MCF 10A (cell line): Measurements from ENCODE around the gene CCDC57. TPM values are rescaled to one million over a fixed set of nuclear protein-coding genes. Genes with fewer than 3 reads are reported as not detected.
A peak's percentile ranks its signal among the peaks of the same experiment; 100 is the strongest.

Source experiments
- BruUV-seq: library from RNA; stranded (reverse); fragments of 400-500 nt; replicated peaks from 2 replicates; lab custom pipeline; 2021; lab: Mats Ljungman, UMichigan
- CTCF ChIA-PET: fragments of 300-600 bp; sonication (Branson Sonifier 250); formaldehyde crosslinking; extraction: SDS; loops from one replicate; lab custom pipeline; 2021; ENCODE audit warnings: antibody characterized with exemption, inconsistent platforms; lab: Yijun Ruan, JAX
- POLR2A ChIA-PET: fragments of 300-600, 350-650 bp; sonication (Branson Sonifier 250); formaldehyde crosslinking; extraction: SDS; loops from one replicate; lab custom pipeline; 2020; ENCODE audit warnings: antibody characterized with exemption, inconsistent platforms; lab: Yijun Ruan, JAX
- DNase-seq: peaks from one replicate; pipeline ENCODE4 v3.0.0-alpha.2; 2018; ENCODE audit not compliant: unreplicated experiment
- H3K27ac Mint-ChIP-seq: one replicate; pipeline ENCODE4 v1.8.0; 2022; ENCODE audit warnings: mild to moderate bottlenecking, low read depth, mixed read lengths; ENCODE audit not compliant: unreplicated experiment
- H3K27me3 Mint-ChIP-seq: one replicate; pipeline ENCODE4 v1.8.0; 2022; ENCODE audit warnings: mixed read lengths; ENCODE audit not compliant: insufficient read depth, unreplicated experiment
- H3K36me3 Mint-ChIP-seq: one replicate; pipeline ENCODE4 v1.8.0; 2022; ENCODE audit warnings: mild to moderate bottlenecking, moderate library complexity, mixed read lengths; ENCODE audit not compliant: insufficient read depth, unreplicated experiment
- H3K4me1 Mint-ChIP-seq: one replicate; pipeline ENCODE4 v1.8.0; 2022; ENCODE audit warnings: mixed read lengths; ENCODE audit not compliant: insufficient read depth, unreplicated experiment
- H3K4me3 Mint-ChIP-seq: one replicate; pipeline ENCODE4 v1.8.0; 2022; ENCODE audit warnings: mild to moderate bottlenecking, moderate library complexity, mixed read lengths; ENCODE audit not compliant: unreplicated experiment
- H3K9me3 Mint-ChIP-seq: one replicate; pipeline ENCODE4 v1.8.0; 2022; ENCODE audit warnings: mixed read lengths; ENCODE audit not compliant: unreplicated experiment
- CTCF ChIP-seq: fragments of 200-600 bp; IDR thresholded peaks from one replicate; pipeline ENCODE4 v1.8.0; 2022; ENCODE audit warnings: antibody characterized with exemption, mild to moderate bottlenecking; ENCODE audit not compliant: unreplicated experiment
- intact Hi-C: fragments of 100-400 bp; cut with micrococcal nuclease; formaldehyde crosslinking; loops from 2 replicates; pipeline ENCODE4 v1.14.1; 2022
- total RNA-seq: library from RNA; stranded (reverse); gene quantifications from 2 replicates; pipeline ENCODE4 v1.2.3, GENCODE V29; 2022

CCDC57 gene
- total RNA-seq, 1 experiment from 2014 or later, result 86.8 TPM

GRCh38 chr17:82221341-82221902 is 8.8 kb upstream of the CCDC57 start:
- ChIA-PET POLR2A (interaction anchor here (5.9 kb wide), 1 partner anchor 9 kb away, joined by 40 read pairs; the partner anchor contains the start of gene SLC16A3), CTCF (no interaction called here)
- peaks cover 17% of the 10 kb centered on the region for H3K4me1 Mint-ChIP-seq
- no peaks in the 10 kb centered on the region for H3K27me3 Mint-ChIP-seq
- intact Hi-C loops, result no loop called here
- TF ChIP-seq CTCF, result no peak
- H3K27ac Mint-ChIP-seq, result no peak overlapping the region
- DNase-seq, result no peak
- H3K4me3 Mint-ChIP-seq, result no peak overlapping the region
- no TSS peak for BruUV-seq
- H3K36me3 Mint-ChIP-seq, result no peaks in the 10 kb centered on the region
- H3K9me3 Mint-ChIP-seq, result no peaks in the 10 kb centered on the region

GRCh38 chr17:82219753-82220709 is 7.4 kb upstream of the CCDC57 start:
- peaks cover 24% of the 10 kb centered on the region for H3K4me1 Mint-ChIP-seq
- no TSS peak for BruUV-seq

GRCh38 chr17:82219083-82219482 is 6.4 kb upstream of the CCDC57 start:
- no peaks in the 10 kb centered on the region for H3K9me3 Mint-ChIP-seq
- no peak for TF ChIP-seq CTCF
- DNase-seq, result no peak
- H3K27ac Mint-ChIP-seq, result peak overlapping the region; percentile 90
- H3K36me3 Mint-ChIP-seq, result no peaks in the 10 kb centered on the region
- H3K4me3 Mint-ChIP-seq, result no peak overlapping the region
- peaks cover 29% of the 10 kb centered on the region for H3K4me1 Mint-ChIP-seq
- POLR2A ChIA-PET, result interaction anchor here (2.3 to 5.9 kb wide), 2 partner anchors 11 to 13 kb away, joined by 6 to 40 read pairs; partner anchors contain the start of gene SLC16A3
- no TSS peak for BruUV-seq
- no peaks in the 10 kb centered on the region for H3K27me3 Mint-ChIP-seq
- CTCF ChIA-PET, result no interaction called here
- intact Hi-C loops, result no loop called here

More at GRCh38 chr17:82219753-82220709, 7.4 kb upstream of the CCDC57 start:
- no peak for DNase-seq
- Mint-ChIP-seq H3K27ac (no peak overlapping the region), H3K36me3 (no peaks in the 10 kb centered on the region), H3K4me3 (no peak overlapping the region), H3K27me3 (no peaks in the 10 kb centered on the region), H3K9me3 (no peaks in the 10 kb centered on the region)
- intact Hi-C loops, result no loop called here
- ChIA-PET POLR2A (interaction anchor here (1.2 to 5.9 kb wide), 4 partner anchors 10 to 78 kb away, joined by 3 to 40 read pairs (median 5); partner anchors contain the start of gene SLC16A3), CTCF (interaction anchor here (0.8 kb wide), 2 partner anchors 14 to 18 kb away, joined by 4 read pairs; no protein-coding TSS in a partner anchor)
- no peak for TF ChIP-seq CTCF
